Hepatocyte (in vitro differentiated cells): ENCODE measurements around the gene KATNIP.

Experiments used
- EZH2 ChIP-seq: fragments of 200-600 bp; sonication (generic); IDR thresholded peaks from 2 replicates; pipeline ENCODE4 v1.6.1; 2016; ENCODE audit warnings: antibody characterized with exemption, mild to moderate bottlenecking, borderline replicate concordance
- TF ChIP-seq, protein P1 (sequence below): fragments of 200-600 bp; sonication (generic); IDR thresholded peaks from 2 replicates; pipeline ENCODE4 v1.5.1; 2016; ENCODE audit warnings: antibody characterized with exemption, mild to moderate bottlenecking; ENCODE audit not compliant: poor library complexity

GRCh38 chr16:27522173-27522707 is 27.7 kb upstream of the KATNIP start:
- TF ChIP-seq, protein P1, sequence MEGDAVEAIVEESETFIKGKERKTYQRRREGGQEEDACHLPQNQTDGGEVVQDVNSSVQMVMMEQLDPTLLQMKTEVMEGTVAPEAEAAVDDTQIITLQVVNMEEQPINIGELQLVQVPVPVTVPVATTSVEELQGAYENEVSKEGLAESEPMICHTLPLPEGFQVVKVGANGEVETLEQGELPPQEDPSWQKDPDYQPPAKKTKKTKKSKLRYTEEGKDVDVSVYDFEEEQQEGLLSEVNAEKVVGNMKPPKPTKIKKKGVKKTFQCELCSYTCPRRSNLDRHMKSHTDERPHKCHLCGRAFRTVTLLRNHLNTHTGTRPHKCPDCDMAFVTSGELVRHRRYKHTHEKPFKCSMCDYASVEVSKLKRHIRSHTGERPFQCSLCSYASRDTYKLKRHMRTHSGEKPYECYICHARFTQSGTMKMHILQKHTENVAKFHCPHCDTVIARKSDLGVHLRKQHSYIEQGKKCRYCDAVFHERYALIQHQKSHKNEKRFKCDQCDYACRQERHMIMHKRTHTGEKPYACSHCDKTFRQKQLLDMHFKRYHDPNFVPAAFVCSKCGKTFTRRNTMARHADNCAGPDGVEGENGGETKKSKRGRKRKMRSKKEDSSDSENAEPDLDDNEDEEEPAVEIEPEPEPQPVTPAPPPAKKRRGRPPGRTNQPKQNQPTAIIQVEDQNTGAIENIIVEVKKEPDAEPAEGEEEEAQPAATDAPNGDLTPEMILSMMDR = no peak
- no peak for TF ChIP-seq EZH2
